Memory B cell (primary cell): ENCODE results near the gene SLFN5.
"Not testable (repeated sequence)": the region's sequence is repeated elsewhere in the genome, so short reads cannot be mapped to it uniquely, and the experiment has no call there.

Experiments used
- ATAC-seq: fragments of 150-1000 bp; cut with Tn5 transposase; 2 replicates; pipeline ENCODE4 v1.10.0; 2021; ENCODE audit warnings: low read depth, mild to moderate bottlenecking, moderate library complexity
- DNase-seq, 2 donors: peaks; one replicate each; pipeline ENCODE4 v3.0.0; 2022; ENCODE audit warnings: low spot score in 2 of 2
- H3K27ac Mint-ChIP-seq: one replicate; pipeline ENCODE4 v1.8.0; 2022; ENCODE audit warnings: mild to moderate bottlenecking, moderate library complexity, mixed read lengths
- H3K27me3 Mint-ChIP-seq: one replicate; pipeline ENCODE4 v1.8.0; 2022; ENCODE audit warnings: mixed read lengths
- H3K36me3 Mint-ChIP-seq: one replicate; pipeline ENCODE4 v1.8.0; 2022; ENCODE audit warnings: mild to moderate bottlenecking, mixed read lengths
- H3K4me1 Mint-ChIP-seq: one replicate; pipeline ENCODE4 v1.8.0; 2022; ENCODE audit warnings: mixed read lengths
- H3K4me3 Mint-ChIP-seq: one replicate; pipeline ENCODE4 v1.8.0; 2022; ENCODE audit warnings: mild to moderate bottlenecking, moderate library complexity, mixed read lengths
- H3K9me3 Mint-ChIP-seq: one replicate; pipeline ENCODE4 v1.8.0; 2022; ENCODE audit warnings: mixed read lengths

The SLFN5 gene

GRCh38 chr17:35229638-35230037 is 13.2 kb upstream of the SLFN5 start:
- Mint-ChIP-seq H3K27me3 (peaks cover 11% of the 10 kb centered on the region), H3K27ac (no peak overlapping the region), H3K4me3 (no peak overlapping the region), H3K9me3 (no peaks in the 10 kb centered on the region), H3K36me3 (no peaks in the 10 kb centered on the region), H3K4me1 (no peaks in the 10 kb centered on the region)
- DNase-seq (no peak), ATAC-seq (no peak)

GRCh38 chr17:35234315-35234714 is 8.6 kb upstream of the SLFN5 start:
- H3K9me3 Mint-ChIP-seq, ATAC-seq, H3K4me3 Mint-ChIP-seq, DNase-seq, H3K27ac Mint-ChIP-seq, H3K36me3 Mint-ChIP-seq, H3K4me1 Mint-ChIP-seq: not testable (repeated sequence)
- peaks cover 18% of the 10 kb centered on the region for H3K27me3 Mint-ChIP-seq

- Mint-ChIP-seq H3K36me3 (no peaks in the 10 kb centered on the region), H3K4me3 (no peak overlapping the region), H3K9me3 (no peaks in the 10 kb centered on the region), H3K27me3 (peaks cover 19% of the 10 kb centered on the region), H3K4me1 (peaks cover 4% of the 10 kb centered on the region), H3K27ac (no peak overlapping the region)
- no peak for DNase-seq
- no peak for ATAC-seq
These were observed 7.6 kb upstream of the SLFN5 start for GRCh38 chr17:35235289-35235688.

GRCh38 chr17:35235917-35236316 is 7.0 kb upstream of the SLFN5 start:
- ATAC-seq (no peak), DNase-seq (no peak)
- Mint-ChIP-seq H3K36me3 (no peaks in the 10 kb centered on the region), H3K27me3 (peaks cover 16% of the 10 kb centered on the region), H3K4me3 (no peak overlapping the region), H3K9me3 (no peaks in the 10 kb centered on the region), H3K27ac (no peak overlapping the region), H3K4me1 (peaks cover 4% of the 10 kb centered on the region)

- Mint-ChIP-seq H3K27me3 (peaks cover 12% of the 10 kb centered on the region), H3K9me3 (no peaks in the 10 kb centered on the region), H3K27ac (no peak overlapping the region), H3K4me3 (no peak overlapping the region), H3K36me3 (no peaks in the 10 kb centered on the region), H3K4me1 (peaks cover 7% of the 10 kb centered on the region)
- ATAC-seq, result no peak
- no peak for DNase-seq
These were observed 6.1 kb upstream of the SLFN5 start for GRCh38 chr17:35236821-35237220.

GRCh38 chr17:35238821-35239220 is 4.1 kb upstream of the SLFN5 start:
- Mint-ChIP-seq H3K36me3 (no peaks in the 10 kb centered on the region), H3K27ac (no peak overlapping the region), H3K4me1 (peaks cover 11% of the 10 kb centered on the region), H3K4me3 (no peak overlapping the region), H3K9me3 (no peaks in the 10 kb centered on the region), H3K27me3 (peaks cover 12% of the 10 kb centered on the region)
- no peak for ATAC-seq
- DNase-seq, result no peak

GRCh38 chr17:35239823-35240222 is 3.0 kb upstream of the SLFN5 start:
- Mint-ChIP-seq H3K27ac (no peak overlapping the region), H3K4me3 (no peak overlapping the region), H3K9me3 (no peaks in the 10 kb centered on the region), H3K27me3 (peaks cover 9% of the 10 kb centered on the region), H3K36me3 (no peaks in the 10 kb centered on the region), H3K4me1 (peaks cover 18% of the 10 kb centered on the region)
- DNase-seq (no peak), ATAC-seq (no peak)

- Mint-ChIP-seq H3K4me3 (peak overlapping the region; percentile 12), H3K27ac (no peak overlapping the region), H3K27me3 (peaks cover 7% of the 10 kb centered on the region), H3K36me3 (no peaks in the 10 kb centered on the region), H3K9me3 (no peaks in the 10 kb centered on the region), H3K4me1 (peaks cover 21% of the 10 kb centered on the region)
- no peak for ATAC-seq
- no peak for DNase-seq
These were observed 2.0 kb upstream of the SLFN5 start for GRCh38 chr17:35240861-35241260.

- no peaks in the 10 kb centered on the region for H3K36me3 Mint-ChIP-seq
- DNase-seq, result no peak
- peaks cover 7% of the 10 kb centered on the region for H3K27me3 Mint-ChIP-seq
- H3K27ac Mint-ChIP-seq, result no peak overlapping the region
- ATAC-seq, result no peak
- peak overlapping the region; percentile 88 for H3K4me3 Mint-ChIP-seq
- peaks cover 21% of the 10 kb centered on the region for H3K4me1 Mint-ChIP-seq
- no peaks in the 10 kb centered on the region for H3K9me3 Mint-ChIP-seq
These were observed 1.4 kb upstream of the SLFN5 start for GRCh38 chr17:35241520-35241919.

- Mint-ChIP-seq H3K27ac (peak overlapping the region; percentile 82), H3K4me1 (peaks cover 23% of the 10 kb centered on the region), H3K36me3 (no peaks in the 10 kb centered on the region), H3K9me3 (no peaks in the 10 kb centered on the region), H3K27me3 (peaks cover 4% of the 10 kb centered on the region), H3K4me3 (peak overlapping the region; percentile 88)
- DNase-seq, result peak; percentile 40 to 48
- peak; percentile 59 for ATAC-seq
These were observed 591 bp upstream of the SLFN5 start for GRCh38 chr17:35242158-35242804.

GRCh38 chr17:35243561-35244340 is 879 bp downstream of the SLFN5 start:
- no peak for ATAC-seq
- H3K27ac Mint-ChIP-seq, result peak overlapping the region; percentile 82
- H3K9me3 Mint-ChIP-seq, result no peaks in the 10 kb centered on the region
- H3K36me3 Mint-ChIP-seq, result peaks cover 5% of the 10 kb centered on the region
- H3K4me1 Mint-ChIP-seq, result peaks cover 20% of the 10 kb centered on the region
- peaks cover 1% of the 10 kb centered on the region for H3K27me3 Mint-ChIP-seq
- peak; percentile 11 to 34 for DNase-seq
- H3K4me3 Mint-ChIP-seq, result peak overlapping the region; percentile 88

- Mint-ChIP-seq H3K27me3 (peaks cover 1% of the 10 kb centered on the region), H3K4me3 (peak overlapping the region; percentile 88), H3K9me3 (no peaks in the 10 kb centered on the region), H3K36me3 (peaks cover 7% of the 10 kb centered on the region), H3K4me1 (peaks cover 20% of the 10 kb centered on the region), H3K27ac (peak overlapping the region; percentile 82)
- DNase-seq (peak; percentile 43 to 65), ATAC-seq (peak; percentile 75)
These were observed 1.7 kb downstream of the SLFN5 start for GRCh38 chr17:35244341-35245195.

GRCh38 chr17:35245196-35245486 is 2.3 kb downstream of the SLFN5 start:
- no peaks in the 10 kb centered on the region for H3K9me3 Mint-ChIP-seq
- H3K27ac Mint-ChIP-seq, result no peak overlapping the region
- peaks cover 20% of the 10 kb centered on the region for H3K4me1 Mint-ChIP-seq
- DNase-seq (no peak), ATAC-seq (no peak)
- H3K4me3 Mint-ChIP-seq, result no peak overlapping the region
- H3K27me3 Mint-ChIP-seq, result peaks cover under 1% of the 10 kb centered on the region
- H3K36me3 Mint-ChIP-seq, result peaks cover 7% of the 10 kb centered on the region

GRCh38 chr17:35252651-35253050 is 9.8 kb downstream of the SLFN5 start:
- Mint-ChIP-seq H3K36me3 (peaks cover 12% of the 10 kb centered on the region), H3K4me3 (no peak overlapping the region), H3K27me3 (no peaks in the 10 kb centered on the region), H3K4me1 (no peaks in the 10 kb centered on the region), H3K27ac (no peak overlapping the region), H3K9me3 (no peaks in the 10 kb centered on the region)
- no peak for ATAC-seq
- no peak for DNase-seq
